HG03469 (cell line): Measurements from ENCODE around the gene HS6ST1.

Experiments
- ATAC-seq: cut with Tn5 transposase; IDR thresholded peaks from one replicate; pipeline ENCODE4 v1.9.1; 2021; ENCODE audit warnings: mild to moderate bottlenecking, moderate library complexity, moderate number of reproducible peaks; ENCODE audit not compliant: unreplicated experiment

HS6ST1 gene

DNA sequence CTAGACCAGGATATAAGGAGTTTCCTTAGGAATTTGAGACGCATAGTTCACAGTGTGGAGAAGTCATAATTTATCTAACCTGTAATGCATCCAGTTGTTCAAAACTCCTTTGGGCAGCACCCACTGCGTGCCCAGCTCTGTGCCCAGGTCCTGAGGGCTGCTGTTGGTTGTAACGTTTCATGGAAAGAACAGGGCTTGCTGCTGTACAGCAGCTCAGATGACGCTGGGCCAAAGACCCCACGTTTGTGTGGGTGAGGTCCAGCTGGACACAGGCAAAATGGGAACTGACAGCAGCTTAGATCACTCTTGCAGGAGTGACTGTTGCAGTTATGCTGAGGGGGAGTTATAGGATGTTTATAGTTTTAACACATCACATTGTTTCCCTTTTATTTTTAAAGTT is 30.0 kb upstream of the HS6ST1 start:
- ATAC-seq, result no peak

DNA sequence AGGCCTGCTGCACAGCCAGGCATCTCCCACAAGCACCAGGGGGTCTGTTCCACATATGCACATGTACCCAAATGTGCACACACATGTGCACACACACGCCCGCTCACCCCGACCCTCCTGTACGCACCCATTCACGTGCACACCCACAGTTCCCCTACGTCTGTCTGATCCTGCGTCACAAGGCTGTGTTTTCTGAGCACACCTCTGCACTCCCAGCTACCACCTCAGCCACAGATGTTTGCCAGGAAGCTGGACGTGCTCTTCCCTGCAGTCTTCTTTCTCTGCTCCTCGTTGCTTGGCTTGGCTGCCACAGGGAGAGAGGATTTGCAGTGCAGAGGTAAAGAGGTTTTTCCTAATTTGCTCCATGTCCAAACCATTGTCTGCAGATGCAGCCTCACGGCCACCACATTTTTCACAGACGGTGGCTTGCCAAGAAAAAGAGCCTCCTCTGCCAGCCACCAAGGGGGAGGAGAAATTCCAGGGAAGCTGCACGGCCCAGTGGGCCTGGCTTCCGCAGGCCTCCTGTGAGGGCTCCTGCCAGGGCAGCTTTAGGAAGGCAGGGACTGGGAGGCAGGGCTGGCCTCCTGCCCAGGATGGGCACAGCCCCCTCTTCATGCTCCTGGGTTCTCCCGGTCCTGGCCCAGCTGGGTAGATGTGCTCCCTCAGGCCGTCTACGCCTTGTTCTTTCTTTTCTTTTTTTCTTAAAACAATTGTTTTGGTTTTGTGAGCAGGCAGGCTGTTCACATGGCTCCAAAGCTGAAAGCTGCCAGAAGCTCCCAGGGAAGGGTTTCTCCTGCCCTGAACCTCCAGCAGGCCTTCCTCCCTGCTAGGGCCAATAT is 29.3 kb upstream of the HS6ST1 start:
- ATAC-seq, result no peak

DNA sequence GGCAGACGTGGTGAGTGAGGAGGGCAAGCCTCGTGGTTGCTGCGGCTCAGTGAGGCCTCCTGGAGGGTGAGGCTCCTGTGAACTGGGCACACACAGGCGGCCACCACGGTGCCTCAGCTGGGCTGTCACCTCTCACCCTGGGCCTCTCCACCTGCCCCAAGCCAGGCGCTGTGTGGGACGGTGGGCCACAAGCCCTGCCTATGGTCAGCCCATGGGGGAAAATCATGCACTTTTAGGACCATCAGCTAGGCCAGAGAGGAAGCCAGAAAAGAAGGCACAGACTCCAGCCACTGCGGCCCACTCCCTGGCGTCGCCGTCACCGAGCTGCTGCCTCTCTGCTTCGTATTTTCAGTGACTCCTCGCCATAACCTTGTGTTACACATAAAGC is 28.5 kb upstream of the HS6ST1 start:
- no peak for ATAC-seq

GRCh38 chr2:128346291-128347170 is 27.9 kb upstream of the HS6ST1 start:
- ATAC-seq, result no peak

- no peak for ATAC-seq
Observed at GRCh38 chr2:128345436-128346165, 26.9 kb upstream of the HS6ST1 start.

GRCh38 chr2:128344101-128344500 is 25.4 kb upstream of the HS6ST1 start:
- no peak for ATAC-seq

DNA sequence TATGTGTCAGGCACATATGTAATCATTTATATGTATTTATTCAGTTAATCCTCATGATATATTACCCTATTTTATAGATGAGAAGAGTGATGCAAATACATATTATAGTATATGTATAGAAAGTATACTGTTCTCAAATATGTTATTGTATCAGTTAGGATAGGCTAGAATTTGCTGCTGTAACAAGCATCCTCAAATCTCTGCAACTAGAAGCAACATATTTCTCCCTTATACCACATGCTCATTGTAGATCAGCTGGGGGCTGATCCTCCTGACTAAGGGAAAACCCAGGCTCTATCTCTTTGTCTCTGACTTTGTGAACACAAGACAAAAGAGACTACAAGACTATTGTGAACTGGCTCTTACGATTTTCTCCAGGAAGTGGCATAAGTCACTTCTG is 24.8 kb upstream of the HS6ST1 start:
- ATAC-seq, result no peak

- ATAC-seq, result no peak
Observed at GRCh38 chr2:128342550-128342949, 23.9 kb upstream of the HS6ST1 start.

- ATAC-seq, result no peak
Observed at GRCh38 chr2:128341621-128342020, 23.0 kb upstream of the HS6ST1 start.

- ATAC-seq, result no peak
Observed at GRCh38 chr2:128332091-128332634, 13.5 kb upstream of the HS6ST1 start.

- no peak for ATAC-seq
Observed at GRCh38 chr2:128330583-128330982, 11.9 kb upstream of the HS6ST1 start.

DNA sequence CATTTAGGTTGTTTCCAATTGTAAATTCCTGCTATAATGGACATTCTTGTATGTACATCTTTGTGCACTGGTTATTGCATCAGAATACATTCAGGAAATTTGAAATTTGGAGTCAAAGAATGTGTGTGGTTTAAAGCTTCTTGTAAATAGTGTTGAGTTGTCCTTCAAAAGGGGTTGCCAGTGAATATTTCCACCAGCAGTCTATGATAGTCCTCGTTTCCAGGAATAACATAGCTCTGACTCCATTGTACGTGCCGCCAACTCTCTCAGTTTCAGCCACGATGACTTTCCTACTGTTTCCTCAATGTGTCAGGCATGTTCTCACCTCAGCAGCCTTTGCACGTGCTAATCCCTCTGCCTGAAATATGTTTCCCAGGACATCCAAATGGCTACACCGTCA is 10.9 kb upstream of the HS6ST1 start:
- ATAC-seq, result no peak

DNA sequence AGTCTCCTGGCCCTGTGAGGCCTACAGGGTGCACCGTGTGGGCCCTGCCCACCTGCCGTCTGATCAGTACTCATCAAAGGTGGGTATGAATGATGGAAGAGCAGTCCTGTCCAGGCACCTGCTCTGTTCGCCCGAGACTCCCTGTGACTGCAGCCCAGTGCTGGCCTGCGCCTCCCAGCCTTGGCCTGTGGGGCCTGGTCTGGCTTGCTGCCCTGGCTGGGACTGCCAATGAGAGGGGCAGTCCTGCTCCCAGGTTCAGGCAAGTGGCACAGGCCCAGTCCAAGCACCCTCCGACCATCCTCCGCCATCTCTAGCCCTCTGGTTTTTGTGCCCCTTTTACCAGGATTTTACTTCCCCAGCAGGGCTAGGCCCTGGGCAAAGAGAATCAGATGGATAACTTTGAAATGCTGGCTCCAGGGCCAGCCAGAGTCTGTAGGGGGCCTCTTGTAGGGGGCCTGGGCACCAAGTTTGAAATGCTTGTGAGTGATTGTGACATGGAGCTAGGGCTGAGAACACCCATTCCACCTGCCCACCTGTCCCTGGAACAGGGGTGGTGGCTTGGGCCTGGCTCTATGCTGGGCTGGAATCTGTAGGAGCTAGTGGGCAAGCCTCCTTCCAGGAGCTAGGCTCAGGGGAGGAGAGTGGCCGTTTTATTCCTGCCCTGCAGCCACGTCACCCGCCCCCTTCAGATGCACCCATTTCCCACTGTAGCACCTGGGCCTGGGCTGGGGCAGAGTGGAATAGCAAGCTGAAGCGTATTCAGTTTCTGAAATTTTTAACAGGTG is 8.7 kb upstream of the HS6ST1 start:
- ATAC-seq, result no peak

DNA sequence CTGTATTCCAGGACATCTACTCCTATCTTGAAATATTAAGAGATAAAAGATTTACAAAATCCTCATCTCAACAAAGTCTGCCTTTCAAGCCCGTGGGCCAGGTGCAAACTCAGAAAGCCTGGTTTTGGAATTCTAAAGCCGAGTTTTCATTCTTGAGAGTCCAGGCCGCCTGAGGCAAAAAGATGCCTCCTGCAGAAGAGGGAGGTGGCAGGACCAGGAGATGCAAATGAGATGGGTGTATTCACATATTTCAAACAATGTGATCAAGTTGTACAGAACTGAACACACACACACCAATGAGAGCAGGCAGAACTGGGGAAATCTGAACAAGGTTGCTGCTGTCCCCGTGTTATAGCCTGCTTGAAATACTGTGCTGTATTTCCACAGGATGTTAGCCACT is 7.7 kb upstream of the HS6ST1 start:
- ATAC-seq, result no peak

- ATAC-seq, result no peak
Observed at GRCh38 chr2:128325611-128326181, 7.0 kb upstream of the HS6ST1 start.

DNA sequence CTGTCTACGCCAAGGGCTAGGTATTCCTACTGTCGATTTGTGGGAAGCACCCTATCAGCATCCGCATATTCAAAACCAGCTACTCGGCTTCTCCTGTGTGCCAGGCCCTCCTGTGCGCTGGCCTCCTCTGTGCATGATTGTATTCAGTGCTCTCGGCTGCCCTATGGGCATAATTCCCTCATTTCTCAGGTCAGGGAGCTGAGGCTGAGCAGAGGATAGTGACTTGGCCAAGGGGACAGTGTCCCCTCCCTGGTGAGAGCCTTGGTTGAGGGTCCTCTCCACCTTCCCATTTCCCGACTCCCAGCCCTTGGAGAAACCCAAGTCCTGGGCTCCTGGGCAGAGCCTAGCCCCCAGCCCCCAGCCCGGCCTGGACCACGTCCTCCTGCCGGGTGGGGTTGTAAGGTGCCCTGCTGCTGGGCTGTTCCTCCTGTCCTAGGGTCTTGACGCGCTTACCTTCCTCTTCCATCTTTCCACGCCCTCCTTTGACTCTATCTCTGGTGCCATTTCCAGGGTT is 6.3 kb upstream of the HS6ST1 start:
- no peak for ATAC-seq

DNA sequence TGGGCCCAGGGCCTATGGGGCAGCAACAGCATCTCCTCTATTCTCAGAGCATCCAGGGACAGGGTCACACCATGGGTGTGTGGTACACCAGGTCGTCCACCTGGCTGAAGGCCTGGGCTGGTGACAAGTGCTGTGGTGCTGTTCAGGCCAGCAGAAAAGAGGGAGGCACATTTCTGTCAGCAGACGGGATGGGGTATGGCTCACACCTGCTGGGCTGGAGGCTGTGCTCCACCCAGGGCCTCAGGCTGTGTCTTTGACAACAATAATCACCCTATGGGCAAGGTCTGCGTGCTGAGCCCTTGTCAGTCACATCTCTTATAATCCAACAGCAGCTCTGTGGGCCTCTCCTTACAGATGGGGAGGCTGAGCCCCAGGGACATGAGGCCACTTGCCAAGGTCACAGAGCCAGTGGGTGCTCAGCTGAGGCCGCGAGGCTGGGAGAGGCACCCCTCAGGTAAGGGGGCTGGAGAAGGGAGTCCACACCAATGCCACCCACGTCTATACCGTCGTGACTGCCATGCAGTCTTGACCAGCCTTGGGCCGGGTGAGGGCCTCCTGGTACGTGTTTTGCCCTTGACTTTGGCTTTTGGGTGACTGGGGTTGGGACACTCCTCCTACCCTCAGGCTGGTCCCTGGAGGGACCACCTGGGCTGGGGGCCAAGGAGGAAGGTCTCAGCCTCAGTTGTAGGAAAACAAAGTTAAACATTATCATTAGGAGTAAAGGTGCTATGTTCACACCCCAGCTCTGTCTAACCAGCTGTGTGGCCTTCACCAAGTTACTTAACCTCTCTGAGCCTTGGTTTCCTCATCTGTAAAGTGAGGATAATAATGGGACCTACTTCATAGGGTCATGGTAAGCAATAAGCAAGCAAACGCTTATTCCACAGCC is 5.6 kb upstream of the HS6ST1 start:
- ATAC-seq, result no peak

DNA sequence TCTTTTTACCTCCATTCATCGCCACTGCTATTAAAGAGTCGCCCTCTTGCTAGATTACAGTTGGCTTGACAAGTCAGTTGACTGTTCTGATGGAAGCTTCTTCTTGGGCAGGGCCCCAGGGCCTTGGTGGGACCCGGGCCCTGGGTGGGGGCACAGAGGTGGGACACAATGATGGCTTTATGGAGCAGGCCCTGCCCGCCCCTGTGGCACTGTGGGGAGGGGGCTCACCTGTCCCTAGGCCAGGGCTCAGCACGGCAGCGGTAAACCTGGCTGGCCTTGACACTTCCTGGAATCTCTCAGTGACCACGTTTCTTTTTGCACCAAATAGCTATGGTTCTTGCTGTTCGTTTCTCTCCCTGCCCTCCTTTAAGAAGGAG is 4.9 kb upstream of the HS6ST1 start:
- no peak for ATAC-seq
